ENCODE results near the gene AKAP5.

AKAP5 gene

DNA sequence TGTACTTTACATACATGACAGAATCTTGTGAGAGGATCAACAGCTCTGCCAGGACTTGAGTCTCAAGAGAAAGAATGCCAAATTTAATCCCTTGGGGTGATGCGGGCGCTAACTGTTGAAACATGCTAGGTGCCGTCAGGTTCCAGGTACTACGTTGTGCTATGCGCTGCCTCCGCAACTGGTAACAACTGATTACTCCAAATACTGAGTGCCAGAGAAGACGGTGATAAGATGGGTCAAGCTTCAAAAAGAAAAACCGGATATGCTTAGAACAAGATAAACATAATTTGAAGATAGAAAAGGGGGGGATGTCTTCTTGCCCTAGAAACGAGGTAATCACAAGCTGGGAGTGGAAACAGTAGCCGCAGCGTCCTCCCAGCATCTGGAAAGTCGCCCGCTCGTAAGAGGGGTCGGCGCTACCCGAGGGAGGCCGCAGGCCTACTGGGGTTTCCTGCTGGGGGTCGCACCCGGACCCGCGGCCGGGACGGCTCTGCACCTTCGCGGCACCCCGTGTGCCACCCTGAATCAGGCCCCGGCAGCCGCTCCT, 37.7 kb downstream of the AKAP5 start:
- H3K9me3 Mint-ChIP-seq, result no peaks in the 10 kb centered on the region
- peaks cover 42% of the 10 kb centered on the region for H3K4me1 Mint-ChIP-seq
- DNase-seq (ENCODE audit: low spot score in 2 of 2) (peak; percentile 25), ATAC-seq (ENCODE audit: low read depth) (no peak)
- peak overlapping the region; percentile 98 for H3K4me3 Mint-ChIP-seq
- peak overlapping the region; percentile 100 for H3K27ac Mint-ChIP-seq
- no peaks in the 10 kb centered on the region for H3K27me3 Mint-ChIP-seq
- H3K36me3 Mint-ChIP-seq, result peaks cover 2% of the 10 kb centered on the region

DNA sequence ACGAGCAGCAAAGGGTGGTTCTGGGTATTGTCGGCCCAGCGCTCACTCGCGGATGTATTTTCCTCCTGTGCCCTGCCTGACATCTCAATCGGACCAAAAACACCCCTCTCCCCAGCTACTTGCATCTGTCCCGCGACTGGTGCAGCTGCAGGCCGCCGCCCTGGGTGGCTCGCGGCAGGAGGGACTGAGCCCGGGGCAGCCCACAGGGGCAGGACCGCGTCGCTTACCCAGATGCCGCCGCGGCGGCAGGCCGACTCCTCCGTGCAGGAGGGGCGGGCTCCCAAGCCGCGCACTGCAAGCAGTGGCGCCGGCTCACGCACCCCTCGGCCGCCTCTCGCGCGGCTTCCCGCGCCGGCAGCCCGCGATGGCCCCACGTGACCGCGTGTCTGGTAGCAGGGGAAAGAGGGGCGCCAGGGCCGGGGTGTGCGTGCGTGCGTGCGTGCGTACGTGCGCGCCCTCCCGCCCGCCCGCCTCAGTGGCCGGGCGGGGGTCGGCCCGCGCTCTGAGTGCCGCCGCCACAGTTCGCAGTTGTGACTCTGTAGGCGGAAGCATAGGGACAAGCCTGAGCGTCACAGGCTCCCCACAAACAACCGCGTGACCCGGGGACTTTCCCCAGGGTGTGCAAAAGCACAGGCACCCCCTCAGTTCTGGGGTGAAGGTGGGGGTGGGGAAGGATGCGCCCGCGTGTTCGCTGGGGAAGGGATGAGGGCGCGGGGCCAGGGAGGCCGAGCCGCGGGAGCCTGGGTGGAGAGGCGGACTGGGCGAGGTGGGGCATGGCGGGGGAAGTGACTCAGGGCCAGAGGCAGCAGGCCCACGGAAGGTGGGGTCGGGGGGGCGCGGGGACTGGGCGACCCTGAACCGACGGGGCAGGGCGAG, 38.4 kb downstream of the AKAP5 start, which contains the start of gene ZBTB25:
Gene ZBTB25, minus strand, starts transcription at position 405 of the 876 bp plus-strand sequence. CDS start 13,305 bp downstream, outside the sequence.
- Mint-ChIP-seq H3K36me3 (peaks cover 2% of the 10 kb centered on the region), H3K27me3 (no peaks in the 10 kb centered on the region), H3K9me3 (no peaks in the 10 kb centered on the region), H3K4me1 (peaks cover 49% of the 10 kb centered on the region), H3K4me3 (peak within 1 kb of the TSS; percentile 98), H3K27ac (peak within 1 kb of the TSS; percentile 100)
- ATAC-seq (ENCODE audit: low read depth) (peak; percentile 66), DNase-seq (ENCODE audit: low spot score in 2 of 2) (peak; percentile 92 to 96)

GRCh38 chr14:64504310-64504896, 39.1 kb downstream of the AKAP5 start, which contains the start of gene ZBTB1:
Gene ZBTB1, plus strand, starts transcription at chr14:64504770. Its CDS starts 16,735 bp downstream, at chr14:64521505.
- peak within 1 kb of the TSS; percentile 98 for H3K4me3 Mint-ChIP-seq
- H3K27ac Mint-ChIP-seq, result peak within 1 kb of the TSS; percentile 100
- DNase-seq (ENCODE audit: low spot score in 2 of 2) (peak; percentile 82 to 84), ATAC-seq (ENCODE audit: low read depth) (peak; percentile 37)
- H3K27me3 Mint-ChIP-seq, result no peaks in the 10 kb centered on the region
- peaks cover 2% of the 10 kb centered on the region for H3K36me3 Mint-ChIP-seq
- H3K4me1 Mint-ChIP-seq, result peaks cover 56% of the 10 kb centered on the region
- H3K9me3 Mint-ChIP-seq, result no peaks in the 10 kb centered on the region

DNA sequence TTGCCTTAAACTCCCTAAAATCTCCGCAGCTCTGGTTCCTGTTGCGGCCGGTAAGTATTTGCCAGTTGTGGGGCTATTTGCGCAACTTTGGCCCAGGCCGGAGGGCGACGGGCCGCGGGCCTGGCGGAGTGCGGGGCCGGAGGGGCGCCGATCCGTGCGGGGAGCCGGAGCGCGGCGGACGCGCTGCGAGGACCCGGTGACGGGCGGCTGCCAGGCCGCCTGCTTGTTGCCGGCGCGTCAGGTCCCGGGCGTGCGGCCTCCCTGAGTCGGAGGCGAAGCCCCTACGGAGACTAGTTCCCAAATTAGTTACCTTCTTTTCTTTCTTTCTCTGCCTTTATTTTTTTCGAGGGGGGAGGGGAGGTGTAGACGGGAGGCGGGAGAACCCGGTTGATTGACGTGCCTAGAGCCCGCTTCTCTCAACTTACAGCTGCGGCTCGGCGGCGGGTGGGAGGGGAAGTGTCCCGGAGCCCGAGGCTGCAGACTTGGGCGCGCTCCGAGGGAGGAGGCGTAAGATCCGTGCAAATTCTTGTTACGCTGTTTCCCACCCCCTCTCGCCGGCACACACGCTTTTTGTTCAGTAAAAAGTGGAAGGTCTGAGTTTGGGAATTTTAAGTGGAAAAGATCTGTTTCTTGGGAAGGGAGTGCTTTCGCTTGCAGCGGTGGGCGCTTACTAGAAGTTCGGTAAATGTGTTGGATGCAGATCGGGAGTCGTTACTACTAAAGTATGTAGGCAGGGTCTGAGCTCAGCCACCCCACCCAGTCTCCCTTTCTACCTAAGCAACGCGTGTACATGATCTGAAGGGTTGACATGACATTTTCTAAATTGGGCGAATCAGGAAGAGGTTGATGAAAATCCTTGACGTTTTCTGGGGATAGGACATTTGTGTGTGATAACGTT, 39.8 kb downstream of the AKAP5 start:
- peak overlapping the region; percentile 91 for H3K4me3 Mint-ChIP-seq
- ATAC-seq (ENCODE audit: low read depth), result peak; percentile 23
- peak overlapping the region; percentile 100 for H3K27ac Mint-ChIP-seq
- H3K36me3 Mint-ChIP-seq, result peaks cover 2% of the 10 kb centered on the region
- H3K9me3 Mint-ChIP-seq, result no peaks in the 10 kb centered on the region
- peaks cover 55% of the 10 kb centered on the region for H3K4me1 Mint-ChIP-seq
- peak; percentile 73 to 86 for DNase-seq (ENCODE audit: low spot score in 2 of 2)
- no peaks in the 10 kb centered on the region for H3K27me3 Mint-ChIP-seq

DNA sequence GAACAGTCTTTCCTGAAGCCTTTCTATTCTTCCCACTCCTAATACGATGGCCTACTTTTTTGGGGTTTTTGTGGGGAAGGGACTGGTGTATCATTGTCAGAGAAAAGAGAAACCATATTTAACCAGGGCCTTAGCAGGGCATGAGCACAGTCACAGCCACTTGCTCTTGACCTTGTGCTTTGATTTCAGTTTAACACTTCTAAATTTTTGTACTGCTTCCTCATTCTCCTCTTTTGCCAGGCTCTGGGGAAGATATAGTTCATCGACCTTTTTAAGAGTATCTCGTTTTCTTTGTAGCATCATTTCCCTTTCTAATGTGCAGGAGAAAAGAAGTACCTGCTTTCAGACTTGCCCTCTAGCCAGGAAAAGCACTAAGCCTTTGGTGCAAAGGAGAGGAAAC, 41.4 kb downstream of the AKAP5 start:
- Mint-ChIP-seq H3K27me3 (no peaks in the 10 kb centered on the region), H3K36me3 (peaks cover 2% of the 10 kb centered on the region), H3K4me3 (peak overlapping the region; percentile 91), H3K27ac (peak overlapping the region; percentile 100), H3K4me1 (peaks cover 61% of the 10 kb centered on the region), H3K9me3 (no peaks in the 10 kb centered on the region)
- ATAC-seq (ENCODE audit: low read depth) (no peak), DNase-seq (ENCODE audit: low spot score in 2 of 2) (no peak)

- no peak for DNase-seq (ENCODE audit: low spot score in 2 of 2)
- Mint-ChIP-seq H3K4me3 (peak overlapping the region; percentile 64), H3K9me3 (no peaks in the 10 kb centered on the region), H3K27me3 (no peaks in the 10 kb centered on the region), H3K4me1 (peaks cover 54% of the 10 kb centered on the region), H3K36me3 (peaks cover 2% of the 10 kb centered on the region), H3K27ac (peak overlapping the region; percentile 100)
- no peak for ATAC-seq (ENCODE audit: low read depth)
Observed at GRCh38 chr14:64507376-64508156, 42.3 kb downstream of the AKAP5 start.

DNA sequence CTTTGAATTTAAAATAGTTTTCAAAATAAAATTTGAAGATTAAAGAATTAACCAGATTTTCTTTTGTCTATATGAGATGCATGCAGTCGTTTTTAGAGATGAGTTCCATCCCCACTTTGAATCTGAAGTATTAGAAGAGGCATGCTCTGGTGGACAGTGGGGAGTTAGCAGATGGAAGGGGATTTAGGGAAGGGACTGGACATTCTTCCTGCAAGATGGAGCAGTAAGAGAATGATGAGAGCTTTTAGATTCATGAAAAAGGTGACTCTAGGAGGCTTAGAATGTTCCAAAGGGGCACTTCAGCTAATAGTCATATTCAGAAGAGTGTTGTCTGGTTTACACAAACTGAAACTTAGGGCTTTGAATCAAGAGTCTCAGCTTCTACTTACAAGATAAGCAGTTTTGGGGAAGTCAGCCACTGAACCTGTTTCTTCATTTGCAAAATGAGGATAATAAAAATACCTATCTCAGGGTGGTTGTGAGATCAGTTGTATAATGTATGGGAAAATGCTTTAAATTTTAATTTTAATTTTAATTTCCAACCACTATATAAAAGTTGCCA, 43.0 kb downstream of the AKAP5 start:
- H3K4me1 Mint-ChIP-seq, result peaks cover 53% of the 10 kb centered on the region
- peak overlapping the region; percentile 100 for H3K27ac Mint-ChIP-seq
- peaks cover 2% of the 10 kb centered on the region for H3K36me3 Mint-ChIP-seq
- ATAC-seq (ENCODE audit: low read depth) (no peak), DNase-seq (ENCODE audit: low spot score in 2 of 2) (no peak)
- peak overlapping the region; percentile 12 for H3K4me3 Mint-ChIP-seq
- no peaks in the 10 kb centered on the region for H3K9me3 Mint-ChIP-seq
- no peaks in the 10 kb centered on the region for H3K27me3 Mint-ChIP-seq

GRCh38 chr14:64509036-64509435, 43.7 kb downstream of the AKAP5 start:
- no peak for DNase-seq (ENCODE audit: low spot score in 2 of 2)
- no peaks in the 10 kb centered on the region for H3K9me3 Mint-ChIP-seq
- no peak overlapping the region for H3K4me3 Mint-ChIP-seq
- ATAC-seq (ENCODE audit: low read depth), result no peak
- H3K36me3 Mint-ChIP-seq, result peaks cover 1% of the 10 kb centered on the region
- no peaks in the 10 kb centered on the region for H3K27me3 Mint-ChIP-seq
- peaks cover 55% of the 10 kb centered on the region for H3K4me1 Mint-ChIP-seq
- peak overlapping the region; percentile 100 for H3K27ac Mint-ChIP-seq

DNA sequence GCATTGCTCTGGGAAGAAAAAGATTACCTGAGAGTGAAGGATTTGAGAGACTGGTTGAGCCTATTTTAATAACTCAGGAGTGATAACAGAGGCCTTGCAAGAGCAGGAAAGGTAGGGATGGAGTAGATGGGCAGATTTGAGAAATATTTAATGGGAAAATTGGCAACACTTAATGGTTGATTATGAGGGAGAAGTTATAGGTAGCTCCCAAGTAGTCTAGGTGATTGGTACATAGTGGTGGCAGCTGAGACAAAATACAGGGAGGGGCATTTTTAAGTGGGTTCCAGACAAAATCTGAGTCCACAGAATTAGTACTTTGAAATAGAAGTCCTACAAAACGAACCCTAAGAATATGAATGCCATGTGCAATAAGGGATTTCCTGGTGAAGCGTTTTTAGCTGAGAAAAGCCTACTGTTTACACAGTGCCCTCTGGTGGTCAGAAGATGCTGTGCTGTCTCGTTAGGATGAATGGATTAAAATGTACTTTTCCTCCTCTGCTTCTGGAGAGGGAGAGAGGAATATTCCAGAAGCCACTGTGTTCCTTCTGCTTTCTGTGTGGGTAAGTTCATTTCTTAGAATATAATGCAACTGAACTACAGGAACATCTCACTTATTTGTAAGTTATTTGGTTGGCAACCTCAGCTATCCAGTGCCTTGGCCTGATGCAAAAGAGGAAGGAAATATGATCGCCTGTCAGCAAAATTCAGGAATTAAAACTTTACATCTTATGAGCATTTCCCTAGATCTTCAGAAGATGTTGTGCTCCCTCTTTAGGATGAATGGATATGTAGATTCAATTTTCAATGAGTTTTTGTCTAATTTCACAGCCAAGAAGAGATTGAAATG, 45.7 kb downstream of the AKAP5 start:
- DNase-seq (ENCODE audit: low spot score in 2 of 2) (peak; percentile 58 to 66), ATAC-seq (ENCODE audit: low read depth) (peak; percentile 47)
- Mint-ChIP-seq H3K27ac (peak overlapping the region; percentile 100), H3K4me1 (peaks cover 53% of the 10 kb centered on the region), H3K36me3 (peaks cover 1% of the 10 kb centered on the region), H3K27me3 (no peaks in the 10 kb centered on the region), H3K4me3 (peak overlapping the region; percentile 54), H3K9me3 (no peaks in the 10 kb centered on the region)

- no peak for DNase-seq (ENCODE audit: low spot score in 2 of 2)
- no peak for ATAC-seq (ENCODE audit: low read depth)
- no peaks in the 10 kb centered on the region for H3K27me3 Mint-ChIP-seq
- H3K36me3 Mint-ChIP-seq, result peaks cover 1% of the 10 kb centered on the region
- peaks cover 49% of the 10 kb centered on the region for H3K4me1 Mint-ChIP-seq
- no peaks in the 10 kb centered on the region for H3K9me3 Mint-ChIP-seq
- H3K27ac Mint-ChIP-seq, result peak overlapping the region; percentile 5
- no peak overlapping the region for H3K4me3 Mint-ChIP-seq
Observed at GRCh38 chr14:64513271-64513670, 48.0 kb downstream of the AKAP5 start.

- no peak for ATAC-seq (ENCODE audit: low read depth)
- H3K27ac Mint-ChIP-seq, result no peak overlapping the region
- H3K4me3 Mint-ChIP-seq, result no peak overlapping the region
- H3K9me3 Mint-ChIP-seq, result no peaks in the 10 kb centered on the region
- DNase-seq (ENCODE audit: low spot score in 2 of 2), result no peak
- H3K4me1 Mint-ChIP-seq, result peaks cover 40% of the 10 kb centered on the region
- H3K27me3 Mint-ChIP-seq, result no peaks in the 10 kb centered on the region
- H3K36me3 Mint-ChIP-seq, result peaks cover 1% of the 10 kb centered on the region
Observed at GRCh38 chr14:64515053-64515452, 49.8 kb downstream of the AKAP5 start.

DNA sequence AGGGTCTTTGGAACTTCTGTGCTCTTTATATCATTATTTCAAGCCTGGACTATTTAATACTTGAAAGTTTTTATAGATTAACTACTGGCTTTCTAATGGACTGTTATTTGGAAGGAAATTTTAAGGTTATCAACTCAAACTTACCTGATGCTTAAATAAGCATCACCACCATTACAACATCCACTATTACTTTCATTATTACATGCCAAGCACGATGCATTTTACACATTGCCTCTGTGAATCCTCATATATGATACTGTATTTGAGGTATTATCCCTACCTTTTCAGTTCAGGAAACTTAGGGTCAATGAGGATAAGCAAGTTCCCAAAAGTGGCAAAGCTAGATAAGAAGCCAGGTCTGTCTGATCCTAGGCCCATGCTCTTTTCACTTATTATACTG, 51.7 kb downstream of the AKAP5 start:
- no peak overlapping the region for H3K4me3 Mint-ChIP-seq
- no peaks in the 10 kb centered on the region for H3K9me3 Mint-ChIP-seq
- peaks cover 1% of the 10 kb centered on the region for H3K36me3 Mint-ChIP-seq
- ATAC-seq (ENCODE audit: low read depth) (no peak), DNase-seq (ENCODE audit: low spot score in 2 of 2) (no peak)
- H3K27me3 Mint-ChIP-seq, result no peaks in the 10 kb centered on the region
- peaks cover 26% of the 10 kb centered on the region for H3K4me1 Mint-ChIP-seq
- peak overlapping the region; percentile 45 for H3K27ac Mint-ChIP-seq

All from memory B cell (primary cell).